ENCODE results near the gene TCHP. TPM values are rescaled to one million over a fixed set of nuclear protein-coding genes. Genes with fewer than 3 reads are reported as not detected.
"Not testable (repeated sequence)": the region's sequence is repeated elsewhere in the genome, so short reads cannot be mapped to it uniquely, and the experiment has no call there.

The TCHP gene
- total RNA-seq, 1 donor from 2014 or later = 9.2 TPM

- peaks cover 5% of the 10 kb centered on the region for H3K36me3 ChIP-seq (ENCODE audit: control insufficient read depth, insufficient read depth, low read length)
- DNase-seq (ENCODE audit: low read depth) = peak; percentile 73
- no peak for TF ChIP-seq CTCF (IDR thresholded peaks at IDR 0.05; ENCODE audit: insufficient read depth, low read length, severe bottlenecking)
- no peak for FAIRE-seq
- H3K27me3 ChIP-seq (ENCODE audit: control insufficient read depth, insufficient read depth, low read length) = no peaks in the 10 kb centered on the region
- H3K4me3 ChIP-seq (ENCODE audit: low read depth, low read length) = no peak overlapping the region
These were observed 18.3 kb upstream of the TCHP start for GRCh38 chr12:109881752-109882151.

GRCh38 chr12:109883461-109883860 lies 16.6 kb upstream of the TCHP start:
- DNase-seq (ENCODE audit: low read depth) (peak; percentile 83), FAIRE-seq (no peak)
- H3K4me3 ChIP-seq (ENCODE audit: low read depth, low read length) = no peak overlapping the region
- TF ChIP-seq CTCF (IDR thresholded peaks at IDR 0.05; ENCODE audit: insufficient read depth, low read length, severe bottlenecking) = no peak
- H3K36me3 ChIP-seq (ENCODE audit: control insufficient read depth, insufficient read depth, low read length) = peaks cover 3% of the 10 kb centered on the region
- H3K27me3 ChIP-seq (ENCODE audit: control insufficient read depth, insufficient read depth, low read length) = no peaks in the 10 kb centered on the region

GRCh38 chr12:109885616-109886015 lies 14.5 kb upstream of the TCHP start:
- Histone ChIP-seq H3K4me3 (ENCODE audit: low read depth, low read length) (no peak overlapping the region), H3K27me3 (ENCODE audit: control insufficient read depth, insufficient read depth, low read length) (no peaks in the 10 kb centered on the region), H3K36me3 (ENCODE audit: control insufficient read depth, insufficient read depth, low read length) (no peaks in the 10 kb centered on the region)
- no peak for TF ChIP-seq CTCF (IDR thresholded peaks at IDR 0.05; ENCODE audit: insufficient read depth, low read length, severe bottlenecking)
- DNase-seq (ENCODE audit: low read depth) = peak; percentile 76
- no peak for FAIRE-seq

- no peaks in the 10 kb centered on the region for H3K36me3 ChIP-seq (ENCODE audit: control insufficient read depth, insufficient read depth, low read length)
- TF ChIP-seq CTCF (IDR thresholded peaks at IDR 0.05; ENCODE audit: insufficient read depth, low read length, severe bottlenecking) = peak; percentile 5
- DNase-seq (ENCODE audit: low read depth) (peak; percentile 99), FAIRE-seq (no peak)
- H3K27me3 ChIP-seq (ENCODE audit: control insufficient read depth, insufficient read depth, low read length) = no peaks in the 10 kb centered on the region
- no peak overlapping the region for H3K4me3 ChIP-seq (ENCODE audit: low read depth, low read length)
These were observed 11.7 kb upstream of the TCHP start for GRCh38 chr12:109888179-109889020.

- TF ChIP-seq CTCF (IDR thresholded peaks at IDR 0.05; ENCODE audit: insufficient read depth, low read length, severe bottlenecking) = no peak
- no peak for FAIRE-seq
- DNase-seq (ENCODE audit: low read depth) = no peak
- H3K27me3 ChIP-seq (ENCODE audit: control insufficient read depth, insufficient read depth, low read length) = no peaks in the 10 kb centered on the region
- no peaks in the 10 kb centered on the region for H3K36me3 ChIP-seq (ENCODE audit: control insufficient read depth, insufficient read depth, low read length)
- no peak overlapping the region for H3K4me3 ChIP-seq (ENCODE audit: low read depth, low read length)
These were observed 9.4 kb upstream of the TCHP start for GRCh38 chr12:109890620-109891170.

- DNase-seq (ENCODE audit: low read depth); H3K36me3 ChIP-seq (ENCODE audit: control insufficient read depth, insufficient read depth, low read length); H3K4me3 ChIP-seq (ENCODE audit: low read depth, low read length); FAIRE-seq; H3K27me3 ChIP-seq (ENCODE audit: control insufficient read depth, insufficient read depth, low read length): not testable (repeated sequence)
These were observed 8.3 kb upstream of the TCHP start for GRCh38 chr12:109891731-109892130.
